SK-N-SH treated with all-trans-retinoic acid at 6 μM for 48 hours (cell line): Measurements from ENCODE around the gene RAN.

Source experiments
- ESRRG ChIP-seq: fragments of 250-450 bp; sonication (Bioruptor Pico); IDR thresholded peaks from 2 replicates; pipeline ENCODE4 v1.6.1; 2021; ENCODE audit warnings: mild to moderate bottlenecking
- GLIS3 ChIP-seq: fragments of 250-450 bp; sonication (Bioruptor Pico); IDR thresholded peaks from 2 replicates; pipeline ENCODE4 v1.5.0; 2020; ENCODE audit warnings: mild to moderate bottlenecking, moderate library complexity
- SNAI2 ChIP-seq: fragments of 250-450 bp; sonication (Bioruptor Pico); IDR thresholded peaks from 2 replicates; pipeline ENCODE4 v1.5.0; 2020; ENCODE audit warnings: mild to moderate bottlenecking, moderate library complexity

- TF ChIP-seq GLIS3 (CRISPR knock-in tag) (no peak), ESRRG (CRISPR knock-in tag) (no peak), SNAI2 (CRISPR knock-in tag) (no peak)
Measured at GRCh38 chr12:130881548-130881947, 9.7 kb downstream of the RAN start.
